PC-9 (cell line): ENCODE measurements around the gene PHKG2.

ENCODE experiments used
- EZH2 ChIP-seq: fragments of 200-600 bp; sonication (generic); IDR thresholded peaks from 2 replicates; pipeline ENCODE4 v1.8.0; 2017; ENCODE audit warnings: antibody characterized with exemption, low read depth
- TF ChIP-seq, protein P1 (sequence below): fragments of 200-600 bp; sonication (generic); conservative IDR thresholded peaks from 2 replicates; pipeline ENCODE4 v1.6.1; 2017; ENCODE audit warnings: mixed run types, antibody characterized with exemption, mild to moderate bottlenecking, moderate library complexity

DNA sequence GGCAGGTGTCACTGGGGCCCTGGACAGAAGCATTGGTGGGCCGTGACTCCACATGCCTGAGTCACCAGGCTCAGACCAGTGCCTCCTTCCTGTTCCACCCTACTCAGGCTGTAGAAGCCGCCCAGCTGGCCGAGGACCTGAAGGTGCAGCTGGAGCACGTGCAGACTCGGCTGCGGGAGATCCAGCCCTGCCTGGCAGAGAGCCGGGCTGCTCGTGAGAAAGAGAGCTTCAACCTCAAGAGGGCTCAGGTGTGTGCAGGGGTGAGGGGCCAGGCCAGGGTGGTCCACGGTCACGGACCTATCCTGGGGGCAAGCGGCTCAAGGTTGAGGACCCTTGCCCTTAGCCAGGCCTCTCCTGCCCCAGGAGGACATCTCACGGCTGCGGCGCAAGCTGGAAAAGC is 23.5 kb downstream of the PHKG2 start:
- TF ChIP-seq EZH2, result no peak
- TF ChIP-seq, protein P1, sequence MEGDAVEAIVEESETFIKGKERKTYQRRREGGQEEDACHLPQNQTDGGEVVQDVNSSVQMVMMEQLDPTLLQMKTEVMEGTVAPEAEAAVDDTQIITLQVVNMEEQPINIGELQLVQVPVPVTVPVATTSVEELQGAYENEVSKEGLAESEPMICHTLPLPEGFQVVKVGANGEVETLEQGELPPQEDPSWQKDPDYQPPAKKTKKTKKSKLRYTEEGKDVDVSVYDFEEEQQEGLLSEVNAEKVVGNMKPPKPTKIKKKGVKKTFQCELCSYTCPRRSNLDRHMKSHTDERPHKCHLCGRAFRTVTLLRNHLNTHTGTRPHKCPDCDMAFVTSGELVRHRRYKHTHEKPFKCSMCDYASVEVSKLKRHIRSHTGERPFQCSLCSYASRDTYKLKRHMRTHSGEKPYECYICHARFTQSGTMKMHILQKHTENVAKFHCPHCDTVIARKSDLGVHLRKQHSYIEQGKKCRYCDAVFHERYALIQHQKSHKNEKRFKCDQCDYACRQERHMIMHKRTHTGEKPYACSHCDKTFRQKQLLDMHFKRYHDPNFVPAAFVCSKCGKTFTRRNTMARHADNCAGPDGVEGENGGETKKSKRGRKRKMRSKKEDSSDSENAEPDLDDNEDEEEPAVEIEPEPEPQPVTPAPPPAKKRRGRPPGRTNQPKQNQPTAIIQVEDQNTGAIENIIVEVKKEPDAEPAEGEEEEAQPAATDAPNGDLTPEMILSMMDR, result no peak
